ENCODE measurements around the gene HHATL. TPM values are rescaled to one million over a fixed set of nuclear protein-coding genes. Genes with fewer than 3 reads are reported as not detected.

The HHATL gene
- total and polyA plus RNA-seq, 2 donors = 1.7 to 3.7 TPM

GRCh38 chr3:42659451-42660130, 43.0 kb downstream of the HHATL start:
- DNase-seq (ENCODE audit: low read depth in 6 of 9, low spot score in 9 of 9) = no peak
- H3K4me3 ChIP-seq (ENCODE audit: low read length in 2 of 2) = no peak overlapping the region
- H3K27me3 ChIP-seq (ENCODE audit: control insufficient read depth in 2 of 2, insufficient read depth in 1 of 2, low read length in 1 of 2) = peaks cover 2 to 17% of the 10 kb centered on the region in 2 donors
- WGBS = 96% methylated on average over 25 of the region's 25 CpGs
- peaks cover 0 to under 1% of the 10 kb centered on the region in 2 donors for H3K4me1 ChIP-seq (ENCODE audit: control insufficient read depth in 2 of 2, insufficient read depth in 2 of 2, low read length in 2 of 2)
- no peak overlapping the region for H3K27ac ChIP-seq (ENCODE audit: low read depth in 1 of 2, low read length in 1 of 2)
- H3K9me3 ChIP-seq (ENCODE audit: control insufficient read depth in 2 of 2, insufficient read depth in 1 of 2, low read length in 1 of 2) = no peaks in the 10 kb centered on the region
- H3K36me3 ChIP-seq (ENCODE audit: control insufficient read depth in 2 of 2, insufficient read depth in 2 of 2, low read length in 1 of 2) = no peaks in the 10 kb centered on the region

- Histone ChIP-seq H3K4me3 (ENCODE audit: low read length in 2 of 2) (no peak overlapping the region), H3K4me1 (ENCODE audit: control insufficient read depth in 2 of 2, insufficient read depth in 2 of 2, low read length in 2 of 2) (peaks cover 1 to 3% of the 10 kb centered on the region in 2 donors), H3K36me3 (ENCODE audit: control insufficient read depth in 2 of 2, insufficient read depth in 2 of 2, low read length in 1 of 2) (no peaks in the 10 kb centered on the region), H3K27me3 (ENCODE audit: control insufficient read depth in 2 of 2, insufficient read depth in 1 of 2, low read length in 1 of 2) (peaks cover 6 to 21% of the 10 kb centered on the region in 2 donors), H3K27ac (ENCODE audit: low read depth in 1 of 2, low read length in 1 of 2) (no peak overlapping the region), H3K9me3 (ENCODE audit: control insufficient read depth in 2 of 2, insufficient read depth in 1 of 2, low read length in 1 of 2) (no peaks in the 10 kb centered on the region)
- DNase-seq (ENCODE audit: low read depth in 6 of 9, low spot score in 9 of 9) = no peak
- WGBS = 91% methylated on average over 22 of the region's 22 CpGs
Measured at GRCh38 chr3:42658771-42659390, 43.7 kb downstream of the HHATL start.

DNA sequence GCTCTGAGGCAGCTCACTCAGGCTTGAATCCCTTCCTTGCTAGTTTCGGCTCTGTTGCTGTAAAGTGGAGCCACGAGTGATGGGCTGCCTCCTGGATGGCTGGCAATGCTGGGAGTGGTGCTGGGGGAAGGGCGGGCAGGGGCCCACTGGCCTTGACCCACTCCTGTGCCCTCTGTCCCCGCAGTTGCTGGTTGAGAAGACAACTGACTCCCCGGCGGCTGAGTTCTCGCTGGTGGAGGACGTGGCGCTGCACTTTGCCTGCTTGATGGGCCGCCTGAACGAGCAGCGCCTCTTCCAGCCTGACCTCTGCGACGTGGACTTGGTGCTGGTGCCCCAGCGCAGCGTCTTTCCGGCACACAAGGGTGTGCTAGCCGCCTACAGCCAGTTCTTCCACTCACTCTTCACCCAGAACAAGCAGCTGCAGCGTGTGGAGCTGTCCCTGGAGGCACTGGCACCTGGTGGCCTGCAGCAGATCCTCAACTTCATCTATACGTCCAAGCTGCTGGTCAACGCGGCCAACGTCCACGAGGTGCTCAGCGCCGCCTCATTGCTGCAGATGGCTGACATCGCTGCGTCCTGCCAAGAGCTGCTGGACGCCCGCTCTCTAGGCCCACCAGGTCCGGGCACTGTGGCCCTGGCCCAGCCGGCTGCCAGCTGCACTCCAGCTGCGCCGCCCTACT, 44.4 kb downstream of the HHATL start:
- no peak for DNase-seq (ENCODE audit: low read depth in 6 of 9, low spot score in 9 of 9)
- Histone ChIP-seq H3K9me3 (ENCODE audit: control insufficient read depth in 2 of 2, insufficient read depth in 1 of 2, low read length in 1 of 2) (no peaks in the 10 kb centered on the region), H3K27ac (ENCODE audit: low read depth in 1 of 2, low read length in 1 of 2) (no peak overlapping the region), H3K4me3 (ENCODE audit: low read length in 2 of 2) (no peak overlapping the region), H3K27me3 (ENCODE audit: control insufficient read depth in 2 of 2, insufficient read depth in 1 of 2, low read length in 1 of 2) (peaks cover 6 to 27% of the 10 kb centered on the region in 2 donors), H3K36me3 (ENCODE audit: control insufficient read depth in 2 of 2, insufficient read depth in 2 of 2, low read length in 1 of 2) (no peaks in the 10 kb centered on the region), H3K4me1 (ENCODE audit: control insufficient read depth in 2 of 2, insufficient read depth in 2 of 2, low read length in 2 of 2) (peaks cover 3 to 5% of the 10 kb centered on the region in 2 donors)
- 97% methylated on average over 34 of the region's 34 CpGs for WGBS

DNA sequence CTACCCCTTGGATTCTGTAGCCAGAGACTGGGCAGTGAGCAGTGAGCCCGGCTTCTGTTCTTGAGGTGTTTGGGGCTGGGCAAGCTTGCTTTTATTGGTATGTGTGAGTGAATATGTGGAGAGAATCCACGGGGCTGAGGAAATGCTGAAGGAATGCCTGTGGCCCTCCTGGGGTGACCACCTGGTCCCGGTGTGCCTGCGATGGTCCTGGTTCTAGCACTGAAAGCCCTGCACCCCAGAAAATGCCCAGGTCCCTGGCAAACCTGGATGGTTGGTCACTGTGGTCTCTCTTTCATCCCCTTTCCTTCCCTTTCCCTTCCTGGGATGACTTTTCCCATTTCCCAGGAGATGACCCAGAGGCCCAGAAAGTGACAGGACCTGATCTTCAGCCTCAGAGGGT, 44.9 kb downstream of the HHATL start:
- peaks cover 3 to 11% of the 10 kb centered on the region in 2 donors for H3K4me1 ChIP-seq (ENCODE audit: control insufficient read depth in 2 of 2, insufficient read depth in 2 of 2, low read length in 2 of 2)
- no peaks in the 10 kb centered on the region for H3K36me3 ChIP-seq (ENCODE audit: control insufficient read depth in 2 of 2, insufficient read depth in 2 of 2, low read length in 1 of 2)
- no peak overlapping the region for H3K4me3 ChIP-seq (ENCODE audit: low read length in 2 of 2)
- 95% methylated on average over 4 of the region's 4 CpGs for whole genome bisulfite sequencing
- H3K27ac ChIP-seq (ENCODE audit: low read depth in 1 of 2, low read length in 1 of 2) = no peak overlapping the region
- H3K27me3 ChIP-seq (ENCODE audit: control insufficient read depth in 2 of 2, insufficient read depth in 1 of 2, low read length in 1 of 2) = peaks cover 6 to 33% of the 10 kb centered on the region in 2 donors
- no peaks in the 10 kb centered on the region for H3K9me3 ChIP-seq (ENCODE audit: control insufficient read depth in 2 of 2, insufficient read depth in 1 of 2, low read length in 1 of 2)
- DNase-seq (ENCODE audit: low read depth in 6 of 9, low spot score in 9 of 9) = no peak

- H3K27ac ChIP-seq (ENCODE audit: low read depth in 1 of 2, low read length in 1 of 2) = no peak overlapping the region
- peaks cover 3 to 17% of the 10 kb centered on the region in 2 donors for H3K4me1 ChIP-seq (ENCODE audit: control insufficient read depth in 2 of 2, insufficient read depth in 2 of 2, low read length in 2 of 2)
Measured at GRCh38 chr3:42656680-42657610, 45.7 kb downstream of the HHATL start.

GRCh38 chr3:42655980-42656679, 46.5 kb downstream of the HHATL start:
- Histone ChIP-seq H3K27ac (ENCODE audit: low read depth in 1 of 2, low read length in 1 of 2) (no peak overlapping the region), H3K4me3 (ENCODE audit: low read length in 2 of 2) (no peak overlapping the region), H3K27me3 (ENCODE audit: control insufficient read depth in 2 of 2, insufficient read depth in 1 of 2, low read length in 1 of 2) (peaks cover 6 to 33% of the 10 kb centered on the region in 2 donors), H3K4me1 (ENCODE audit: control insufficient read depth in 2 of 2, insufficient read depth in 2 of 2, low read length in 2 of 2) (peaks cover 3 to 17% of the 10 kb centered on the region in 2 donors), H3K9me3 (ENCODE audit: control insufficient read depth in 2 of 2, insufficient read depth in 1 of 2, low read length in 1 of 2) (no peaks in the 10 kb centered on the region), H3K36me3 (ENCODE audit: control insufficient read depth in 2 of 2, insufficient read depth in 2 of 2, low read length in 1 of 2) (no peaks in the 10 kb centered on the region)
- DNase-seq (ENCODE audit: low read depth in 6 of 9, low spot score in 9 of 9) = no peak
- 95% methylated on average over 6 of the region's 6 CpGs for WGBS

More at GRCh38 chr3:42656680-42657610, 45.7 kb downstream of the HHATL start:
- WGBS = 97% methylated on average over 9 of the region's 9 CpGs
- no peak overlapping the region for H3K4me3 ChIP-seq (ENCODE audit: low read length in 2 of 2)
- no peaks in the 10 kb centered on the region for H3K9me3 ChIP-seq (ENCODE audit: control insufficient read depth in 2 of 2, insufficient read depth in 1 of 2, low read length in 1 of 2)
- DNase-seq (ENCODE audit: low read depth in 6 of 9, low spot score in 9 of 9) = no peak
- peaks cover 6 to 33% of the 10 kb centered on the region in 2 donors for H3K27me3 ChIP-seq (ENCODE audit: control insufficient read depth in 2 of 2, insufficient read depth in 1 of 2, low read length in 1 of 2)
- H3K36me3 ChIP-seq (ENCODE audit: control insufficient read depth in 2 of 2, insufficient read depth in 2 of 2, low read length in 1 of 2) = no peaks in the 10 kb centered on the region

GRCh38 chr3:42655331-42655888, 47.2 kb downstream of the HHATL start:
- Histone ChIP-seq H3K4me1 (ENCODE audit: control insufficient read depth in 2 of 2, insufficient read depth in 2 of 2, low read length in 2 of 2) (peaks cover 3 to 17% of the 10 kb centered on the region in 2 donors), H3K27ac (ENCODE audit: low read depth in 1 of 2, low read length in 1 of 2) (no peak overlapping the region), H3K36me3 (ENCODE audit: control insufficient read depth in 2 of 2, insufficient read depth in 2 of 2, low read length in 1 of 2) (no peaks in the 10 kb centered on the region), H3K27me3 (ENCODE audit: control insufficient read depth in 2 of 2, insufficient read depth in 1 of 2, low read length in 1 of 2) (peaks cover 6 to 33% of the 10 kb centered on the region in 2 donors), H3K9me3 (ENCODE audit: control insufficient read depth in 2 of 2, insufficient read depth in 1 of 2, low read length in 1 of 2) (no peaks in the 10 kb centered on the region), H3K4me3 (ENCODE audit: low read length in 2 of 2) (no peak overlapping the region)
- 92% methylated on average over 4 of the region's 4 CpGs for WGBS
- DNase-seq (ENCODE audit: low read depth in 6 of 9, low spot score in 9 of 9) = no peak

Measured in thymus (tissue), 11 donors.